Left ventricle myocardium superior (tissue), 1 donor: ENCODE measurements around the gene PFN3. TPM values are rescaled to one million over a fixed set of nuclear protein-coding genes. Genes with fewer than 3 reads are reported as not detected.

Experiments used
- ATAC-seq: fragments of 200-7000 bp; cut with Tn5 transposase; one replicate; pipeline ENCODE4 v1.9.1; 2020; ENCODE audit warnings: mild to moderate bottlenecking, moderate library complexity
- DNase-seq: peaks from one replicate; pipeline ENCODE4 v3.0.0-alpha.2; 2020
- intact Hi-C: fragments of 100-400 bp; cut with micrococcal nuclease; formaldehyde crosslinking; loops from one replicate; pipeline ENCODE4 v1.11.0; 2022
- total RNA-seq: library from RNA; stranded (reverse); fragmentation: NEBNext Ultra II Directional; extraction: Animal tissue kit (Norgen Biotek cat#: 25700); gene quantifications from one replicate; pipeline ENCODE4 v1.2.1, GENCODE V29; 2021
- donor health status: DM: no; HTN: yes; CAD: no; lungs with severe emphysema.

The PFN3 gene
- total RNA-seq, 1 donor from 2014 or later, result not detected

DNA sequence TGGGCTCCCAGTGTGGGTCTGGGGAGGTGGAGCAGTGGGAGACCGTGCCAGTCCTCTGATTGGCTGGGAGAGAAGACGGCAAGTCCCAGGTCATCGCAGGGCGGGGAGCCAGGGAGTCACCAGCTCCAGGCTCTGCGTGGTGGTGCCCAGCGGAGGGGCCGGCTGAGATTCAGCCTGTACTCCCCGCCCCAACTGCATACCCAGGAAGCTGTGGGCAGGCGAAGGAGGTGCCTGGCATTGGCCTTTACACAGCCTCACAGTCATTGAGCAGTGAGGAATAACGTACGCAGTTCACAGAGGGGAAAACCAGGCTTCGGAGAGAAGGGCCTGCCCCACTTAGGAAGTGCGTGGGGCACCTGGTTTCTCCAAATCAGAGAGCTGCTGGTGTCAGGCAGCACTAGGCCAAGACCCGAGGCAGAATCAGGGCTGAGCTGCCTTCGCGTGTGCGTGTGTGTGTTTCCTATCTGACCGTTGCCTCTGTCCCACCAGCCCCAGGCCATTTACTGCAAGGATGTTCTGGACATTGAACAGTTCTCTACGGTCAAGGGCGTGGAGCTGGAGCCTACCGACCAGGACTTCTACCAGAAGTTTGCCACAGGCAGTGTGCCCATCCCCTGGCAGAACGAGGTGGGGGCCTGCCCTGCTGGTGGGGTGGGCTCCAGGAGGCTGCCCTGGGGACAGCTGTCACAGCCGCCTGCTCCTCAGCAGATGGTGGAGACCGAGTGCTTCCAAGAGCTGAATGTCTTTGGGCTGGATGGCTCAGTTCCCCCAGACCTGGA, 39.9 kb upstream of the PFN3 start:
- DNase-seq (no peak), ATAC-seq (no peak)
- intact Hi-C loops, result no loop called here

DNA sequence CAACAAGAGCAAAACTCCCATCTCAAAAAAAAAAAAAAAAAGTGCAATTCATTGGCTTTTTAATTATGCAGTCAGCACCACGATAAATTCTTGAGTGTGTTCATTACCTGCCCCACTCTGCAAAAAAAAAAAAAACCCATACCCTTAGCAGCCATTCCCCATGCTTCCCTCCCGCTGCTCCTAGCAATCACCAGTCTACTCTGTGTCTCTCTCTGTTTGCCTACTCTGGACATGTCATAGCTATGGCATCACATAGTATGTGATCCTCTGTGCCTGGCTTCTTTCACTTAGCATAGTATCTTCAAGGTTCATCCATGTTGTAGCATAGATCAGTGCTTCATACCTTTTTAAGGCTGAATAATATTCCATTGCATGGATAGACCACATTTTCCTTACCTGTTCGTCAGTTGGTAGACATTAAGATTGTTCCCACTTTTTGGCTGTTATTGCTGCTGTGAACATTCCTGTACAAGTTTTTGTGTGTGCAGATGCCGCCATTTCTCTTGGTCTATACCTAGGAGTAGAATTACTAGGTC, 39.1 kb upstream of the PFN3 start:
- ATAC-seq, result no peak
- intact Hi-C loops, result no loop called here
- no peak for DNase-seq

- no peak for DNase-seq
- intact Hi-C loops, result no loop called here
- no peak for ATAC-seq
These were observed 38.0 kb upstream of the PFN3 start for GRCh38 chr5:177438468-177438867.

GRCh38 chr5:177437623-177438022, 37.2 kb upstream of the PFN3 start:
- ATAC-seq (no peak), DNase-seq (no peak)
- intact Hi-C loops, result no loop called here

DNA sequence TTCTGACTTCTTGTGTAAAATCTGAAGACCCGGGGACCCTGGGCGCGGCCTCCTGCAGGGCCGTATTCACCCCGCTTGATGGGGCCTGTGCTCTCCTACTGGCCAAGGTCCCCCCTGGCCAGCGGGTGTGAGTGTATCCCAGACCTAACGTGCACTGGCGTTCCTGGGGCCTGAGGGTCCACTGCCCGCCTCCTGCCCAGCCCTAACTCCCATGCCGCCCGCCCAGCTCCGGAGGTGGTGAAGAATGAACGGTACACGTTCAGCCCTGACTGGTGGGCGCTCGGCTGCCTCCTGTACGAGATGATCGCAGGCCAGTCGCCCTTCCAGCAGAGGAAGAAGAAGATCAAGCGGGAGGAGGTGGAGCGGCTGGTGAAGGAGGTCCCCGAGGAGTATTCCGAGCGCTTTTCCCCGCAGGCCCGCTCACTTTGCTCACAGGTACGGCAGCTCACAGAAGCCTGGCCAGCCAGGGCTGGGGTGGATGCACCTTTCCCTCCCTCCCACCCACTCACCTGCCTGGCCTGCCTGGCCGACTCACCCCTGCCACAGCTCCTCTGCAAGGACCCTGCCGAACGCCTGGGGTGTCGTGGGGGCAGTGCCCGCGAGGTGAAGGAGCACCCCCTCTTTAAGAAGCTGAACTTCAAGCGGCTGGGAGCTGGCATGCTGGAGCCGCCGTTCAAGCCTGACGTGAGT, 35.5 kb upstream of the PFN3 start:
- no peak for ATAC-seq
- DNase-seq, result no peak
- intact Hi-C loops, result no loop called here

GRCh38 chr5:177434942-177435738, 34.7 kb upstream of the PFN3 start:
- DNase-seq (peak; percentile 23), ATAC-seq (no peak)
- intact Hi-C loops, result no loop called here

- intact Hi-C loops, result no loop called here
- ATAC-seq (no peak), DNase-seq (peak; percentile 12)
These were observed 34.0 kb upstream of the PFN3 start for GRCh38 chr5:177434437-177434836.

DNA sequence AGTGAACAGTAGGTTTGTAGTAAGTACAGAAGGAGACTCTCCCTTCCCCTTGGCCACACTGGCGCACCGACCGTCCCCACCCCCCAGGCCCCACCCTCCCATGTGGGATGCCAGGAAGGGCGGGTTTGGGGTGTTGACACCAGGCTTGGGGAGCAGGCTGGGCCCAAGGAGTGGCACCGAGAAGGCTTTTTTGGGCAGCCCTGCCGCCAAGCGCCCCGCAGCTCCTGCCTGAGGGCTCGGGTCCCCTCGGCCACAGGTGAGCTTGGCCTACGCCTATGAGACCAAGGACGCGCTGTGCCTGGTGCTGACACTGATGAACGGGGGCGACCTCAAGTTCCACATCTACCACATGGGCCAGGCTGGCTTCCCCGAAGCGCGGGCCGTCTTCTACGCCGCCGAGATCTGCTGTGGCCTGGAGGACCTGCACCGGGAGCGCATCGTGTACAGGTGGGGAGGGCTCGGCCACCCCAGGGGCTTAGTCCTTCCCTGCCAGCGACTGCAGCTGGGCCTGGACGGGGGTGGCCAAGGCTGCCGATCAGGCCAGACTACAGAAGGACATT, 33.3 kb upstream of the PFN3 start:
- no peak for ATAC-seq
- peak; percentile 21 for DNase-seq
- intact Hi-C loops, result no loop called here

GRCh38 chr5:177432839-177433657, 32.6 kb upstream of the PFN3 start:
- intact Hi-C loops, result no loop called here
- DNase-seq (peak; percentile 15), ATAC-seq (no peak)

DNA sequence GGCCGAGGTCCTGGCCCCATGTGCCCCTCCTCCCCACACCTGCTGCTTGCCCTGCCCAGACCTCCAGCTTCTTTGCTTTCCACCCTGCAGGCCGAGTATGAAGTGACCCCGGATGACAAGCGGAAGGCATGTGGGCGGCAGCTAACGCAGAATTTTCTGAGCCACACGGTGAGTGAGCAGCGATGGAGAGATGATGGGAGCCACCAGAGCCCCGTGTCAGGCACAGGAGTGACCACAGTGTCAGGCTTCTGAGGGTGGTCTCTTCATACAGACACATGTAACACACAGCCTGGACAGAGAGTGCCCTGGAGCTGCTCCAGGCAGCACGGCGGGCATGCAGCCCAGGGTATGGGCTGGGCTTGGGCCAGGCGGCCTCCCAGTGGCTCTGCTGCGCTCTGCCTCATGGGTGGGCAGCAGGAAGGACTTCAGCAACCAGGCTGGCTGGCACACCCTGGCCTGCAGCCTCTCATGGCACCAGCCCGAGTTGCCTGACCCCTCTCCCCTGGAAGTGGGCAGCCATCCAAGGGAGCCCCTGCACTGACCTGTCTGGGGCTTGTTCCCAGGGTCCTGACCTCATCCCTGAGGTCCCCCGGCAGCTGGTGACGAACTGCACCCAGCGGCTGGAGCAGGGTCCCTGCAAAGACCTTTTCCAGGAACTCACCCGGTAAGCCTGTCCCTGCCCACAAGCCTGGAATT, 31.8 kb upstream of the PFN3 start:
- intact Hi-C loops, result no loop called here
- DNase-seq (peak; percentile 82), ATAC-seq (peak; percentile 88)

GRCh38 chr5:177431317-177432142, 31.1 kb upstream of the PFN3 start:
- ATAC-seq, result peak; percentile 8
- intact Hi-C loops, result no loop called here
- peak; percentile 64 for DNase-seq

DNA sequence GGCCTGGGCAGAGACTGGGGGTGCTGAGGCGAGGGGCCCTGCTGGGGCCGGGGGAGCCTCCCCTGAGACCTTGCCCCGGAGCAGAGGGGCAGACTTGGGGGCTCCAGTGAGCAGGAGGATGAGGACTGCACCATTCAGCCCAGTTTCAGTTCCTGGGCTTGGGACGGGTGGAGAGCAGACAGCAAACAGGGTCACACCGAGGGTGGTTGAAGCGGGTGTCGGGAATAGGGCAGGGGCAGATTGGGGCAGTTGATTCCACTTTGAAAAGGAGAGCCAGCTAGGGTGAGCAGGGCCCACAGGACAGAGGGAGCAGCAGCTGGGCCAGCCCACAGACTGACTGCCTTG, 30.5 kb upstream of the PFN3 start:
- ATAC-seq, result no peak

GRCh38 chr5:177430140-177430951, 29.9 kb upstream of the PFN3 start:
- DNase-seq (no peak), ATAC-seq (no peak)
- intact Hi-C loops, result no loop called here

More for the DNA sequence above, 30.5 kb upstream of the PFN3 start:
- intact Hi-C loops, result no loop called here
- no peak for DNase-seq

- intact Hi-C loops, result no loop called here
- DNase-seq, result peak; percentile 61
- no peak for ATAC-seq
These were observed 29.0 kb upstream of the PFN3 start for GRCh38 chr5:177429248-177430040.

- intact Hi-C loops, result no loop called here
- no peak for DNase-seq
- ATAC-seq, result no peak
These were observed 28.2 kb upstream of the PFN3 start for GRCh38 chr5:177428574-177429217.
